H1 (cell line): ENCODE results near the gene WRAP73. TPM values are rescaled to one million over a fixed set of nuclear protein-coding genes. Genes with fewer than 3 reads are reported as not detected.

Experiments
- CTCF ChIA-PET: fragments of 300-600 bp; sonication (Branson Sonifier 250); formaldehyde crosslinking; loops from one replicate; lab custom pipeline; 2021; ENCODE audit not compliant: partially characterized antibody; lab: Charles Lee
- POLR2A ChIA-PET: fragments of 300-600 bp; sonication (Branson Sonifier 250); formaldehyde crosslinking; loops from one replicate; lab custom pipeline; 2021; ENCODE audit warnings: inconsistent platforms; ENCODE audit not compliant: partially characterized antibody; lab: Charles Lee
- DNase-seq, 2 experiments: peaks; one replicate each; pipeline versions ENCODE4 v3.0.0 to v3.0.0-alpha.2; 2010 to 2022; ENCODE audit warnings: low spot score in 2 of 2, low read depth in 1 of 2, mixed read lengths in 1 of 2
- FAIRE-seq: peaks from 2 replicates; lab custom pipeline; 2011; peaks lifted over from hg19 to GRCh38; lab: Jason Lieb, UNC
- H2AFZ ChIP-seq: 2 replicates; pipeline ENCODE4 v1.8.1; 2012; ENCODE audit warnings: low read length, inconsistent platforms
- H2AK5ac ChIP-seq: 2 replicates; pipeline ENCODE4 v1.6.1; 2013; ENCODE audit warnings: low read depth, low read length
- H2BK120ac ChIP-seq: replicated peaks from 2 replicates; pipeline ENCODE3; 2013; ENCODE audit warnings: low read depth, low read length, inconsistent platforms
- H2BK12ac ChIP-seq: 2 replicates; pipeline ENCODE4 v1.6.1; 2013; ENCODE audit warnings: low read depth, low read length
- H2BK15ac ChIP-seq: 2 replicates; pipeline ENCODE4 v1.6.1; 2013; ENCODE audit warnings: low read length
- H2BK20ac ChIP-seq: 2 replicates; pipeline ENCODE4 v1.6.1; 2013; ENCODE audit warnings: low read length
- H2BK5ac ChIP-seq: 2 replicates; pipeline ENCODE4 v1.6.1; 2013; ENCODE audit warnings: low read depth, low read length
- H3K14ac ChIP-seq: 2 replicates; pipeline ENCODE4 v1.6.1; 2013; ENCODE audit warnings: inconsistent platforms; ENCODE audit not compliant: insufficient read length
- H3K18ac ChIP-seq: 2 replicates; pipeline ENCODE4 v1.6.1; 2013; ENCODE audit warnings: low read length; ENCODE audit errors: extremely low read depth
- H3K23ac ChIP-seq: 2 replicates; pipeline ENCODE4 v1.6.1; 2013; ENCODE audit warnings: inconsistent platforms; ENCODE audit not compliant: insufficient read length
- H3K23me2 ChIP-seq: 2 replicates; pipeline ENCODE4 v1.6.1; 2013; ENCODE audit warnings: low read depth, low read length
- H3K27ac ChIP-seq: 2 replicates; pipeline ENCODE4 v1.6.1; 2011; ENCODE audit warnings: low read depth, low read length, inconsistent platforms
- H3K27me3 ChIP-seq, 4 experiments: replicated peaks in 1 of 4; 1 replicate in 1 of 4; 2 replicates in 3 of 4; pipeline versions ENCODE4 v1.6.1 to v1.8.1; 2011 to 2013; ENCODE audit warnings: low read length in 3 of 4, mild to moderate bottlenecking in 3 of 4, inconsistent platforms in 2 of 4, mixed read lengths in 2 of 4, moderate library complexity in 1 of 4; ENCODE audit not compliant: control insufficient read depth in 3 of 4, insufficient read depth in 3 of 4; ENCODE audit errors: extremely low read depth in 1 of 4
- H3K36me3 ChIP-seq, 4 experiments: 2 replicates each; pipeline versions ENCODE4 v1.6.1 to v1.8.1; 2011 to 2013; ENCODE audit warnings: mild to moderate bottlenecking in 4 of 4, low read length in 3 of 4, moderate library complexity in 2 of 4, control low read depth in 1 of 4, inconsistent platforms in 1 of 4; ENCODE audit not compliant: insufficient read depth in 4 of 4, control insufficient read depth in 2 of 4
- H3K4ac ChIP-seq: replicated peaks from 2 replicates; pipeline ENCODE3; 2013; ENCODE audit warnings: low read length, low read depth, mixed read lengths, inconsistent platforms; ENCODE audit not compliant: insufficient read length
- H3K4me1 ChIP-seq, 4 experiments: replicated peaks in 1 of 4; 1 replicate in 1 of 4; 2 replicates in 3 of 4; pipeline versions ENCODE4 v1.6.1 to v1.8.1; 2011 to 2013; ENCODE audit warnings: low read length in 3 of 4, inconsistent platforms in 2 of 4, mixed read lengths in 1 of 4; ENCODE audit not compliant: insufficient read depth in 4 of 4, control insufficient read depth in 3 of 4
- H3K4me2 ChIP-seq, 2 experiments: 2 replicates each; pipeline versions ENCODE4 v1.6.1 to v1.8.1; 2011 to 2013; ENCODE audit warnings: low read depth in 2 of 2, low read length in 2 of 2, control low read depth in 1 of 2, inconsistent platforms in 1 of 2, mild to moderate bottlenecking in 1 of 2; ENCODE audit not compliant: insufficient read depth in 1 of 2
- H3K4me3 ChIP-seq, 4 experiments: fragments of 200-600, 300-600 bp in 1 of 4; sonication (generic), shearing (Covaris generic), sonication (Bioruptor Twin) in 1 of 4; 2 replicates each; pipeline versions ENCODE4 v1.5.1 to v1.8.1; 2011 to 2016; ENCODE audit warnings: low read length in 4 of 4, low read depth in 3 of 4, control low read depth in 2 of 4, inconsistent platforms in 2 of 4, mild to moderate bottlenecking in 2 of 4, mixed read lengths in 1 of 4, moderate library complexity in 1 of 4; ENCODE audit not compliant: insufficient read depth in 2 of 4; ENCODE audit errors: extremely low read depth in 1 of 4
- H3K56ac ChIP-seq: replicated peaks from 2 replicates; pipeline ENCODE3; 2013; ENCODE audit warnings: low read depth, mild to moderate bottlenecking, mixed read lengths, low read length, inconsistent platforms; ENCODE audit not compliant: insufficient read length
- H3K79me1 ChIP-seq: 2 replicates; pipeline ENCODE4 v1.6.1; 2013; ENCODE audit warnings: low read depth, low read length, control low read depth
- H3K79me2 ChIP-seq, 2 experiments: 2 replicates each; pipeline versions ENCODE4 v1.6.1 to v1.8.1; 2012 to 2013; ENCODE audit warnings: low read length in 2 of 2, mild to moderate bottlenecking in 2 of 2, inconsistent platforms in 1 of 2; ENCODE audit not compliant: insufficient read depth in 2 of 2, control insufficient read depth in 1 of 2
- H3K9ac ChIP-seq, 4 experiments: replicated peaks in 1 of 4; 1 replicate in 1 of 4; 2 replicates in 3 of 4; pipeline versions ENCODE4 v1.6.1 to v1.8.1; 2011 to 2013; ENCODE audit warnings: low read depth in 3 of 4, low read length in 3 of 4, control low read depth in 2 of 4, mild to moderate bottlenecking in 2 of 4, moderate library complexity in 2 of 4, inconsistent platforms in 1 of 4; ENCODE audit errors: extremely low read depth in 1 of 4
- H3K9me3 ChIP-seq, 2 experiments: 2 replicates each; pipeline versions ENCODE4 v1.6.1 to v1.8.1; 2012 to 2013; ENCODE audit warnings: mild to moderate bottlenecking in 2 of 2, moderate library complexity in 2 of 2, control low read depth in 1 of 2, inconsistent platforms in 1 of 2, low read depth in 1 of 2, low read length in 1 of 2, mixed read lengths in 1 of 2; ENCODE audit not compliant: insufficient read depth in 2 of 2
- H4K20me1 ChIP-seq, 2 experiments: replicated peaks in 1 of 2; 2 replicates each; pipeline versions ENCODE3 to v1.8.1; 2011 to 2013; ENCODE audit warnings: inconsistent platforms in 2 of 2, low read length in 2 of 2, mild to moderate bottlenecking in 1 of 2; ENCODE audit not compliant: insufficient read depth in 2 of 2, control insufficient read depth in 1 of 2
- H4K5ac ChIP-seq: 2 replicates; pipeline ENCODE4 v1.6.1; 2013; ENCODE audit warnings: low read length, low read depth, mixed read lengths, inconsistent platforms; ENCODE audit not compliant: insufficient read length
- H4K8ac ChIP-seq: 2 replicates; pipeline ENCODE4 v1.8.0; 2013; ENCODE audit warnings: mild to moderate bottlenecking, moderate library complexity, low read length, inconsistent platforms; ENCODE audit not compliant: insufficient read depth; ENCODE audit errors: extremely low read depth
- H4K91ac ChIP-seq: replicated peaks from 2 replicates; pipeline ENCODE3; 2013; ENCODE audit warnings: low read length, mixed read lengths, inconsistent platforms; ENCODE audit not compliant: insufficient read length
- BACH1 ChIP-seq: IDR thresholded peaks from 2 replicates; pipeline ENCODE4 v1.6.1; 2012; ENCODE audit warnings: low read length, improper control_type of control experiment
- CBX8 ChIP-seq: fragments of 300-800, 300-1000 bp; sonication (generic); IDR thresholded peaks from 2 replicates; pipeline ENCODE4 v1.7.1; 2016; ENCODE audit warnings: low read depth, low read length, borderline replicate concordance
- EZH2 ChIP-seq: fragments of 200-600 bp; sonication (generic); IDR thresholded peaks from 2 replicates; pipeline ENCODE4 v1.7.1; 2012; ENCODE audit warnings: low read depth, mild to moderate bottlenecking, moderate library complexity, low read length, inconsistent platforms; ENCODE audit not compliant: severe bottlenecking
- FOSL1 ChIP-seq: IDR thresholded peaks from 2 replicates; pipeline ENCODE4 v1.6.1; 2011; ENCODE audit warnings: mild to moderate bottlenecking, low read depth, low read length, moderate library complexity; ENCODE audit not compliant: insufficient read depth
- GABPA ChIP-seq: IDR thresholded peaks from 2 replicates; pipeline ENCODE4 v1.6.1; 2011; ENCODE audit warnings: mild to moderate bottlenecking, low read length, moderate library complexity, borderline replicate concordance; ENCODE audit not compliant: insufficient read depth
- JUN ChIP-seq: IDR thresholded peaks from 2 replicates; pipeline ENCODE4 v1.6.1; 2011; ENCODE audit warnings: low read depth, mild to moderate bottlenecking, improper control_type of control experiment, low read length
- JUND ChIP-seq: IDR thresholded peaks from 2 replicates; pipeline ENCODE4 v1.6.1; 2011; ENCODE audit warnings: mild to moderate bottlenecking, improper control_type of control experiment, low read length
- NANOG ChIP-seq: IDR thresholded peaks from 2 replicates; pipeline ENCODE4 v1.6.1; 2011; ENCODE audit warnings: low read length, low read depth, mild to moderate bottlenecking, inconsistent platforms; ENCODE audit not compliant: insufficient read depth, poor library complexity, severe bottlenecking
- POLR2AphosphoS5 ChIP-seq: IDR thresholded peaks from 2 replicates; pipeline ENCODE4 v1.6.1; 2011; ENCODE audit warnings: low read depth, low read length
- SP2 ChIP-seq: IDR thresholded peaks from 2 replicates; pipeline ENCODE4 v1.6.1; 2012; ENCODE audit warnings: mild to moderate bottlenecking, low read length, inconsistent platforms
- SRF ChIP-seq: IDR thresholded peaks from 2 replicates; pipeline ENCODE4 v1.6.1; 2011; ENCODE audit warnings: mild to moderate bottlenecking, low read depth, low read length, moderate library complexity
- WGBS, 2 experiments: shearing (Covaris generic) in 1 of 2; methylation state at CpG; one replicate each; pipeline versions ENCODE4 v1.1.6 to v1.1.7; 2013 to 2015; ENCODE audit warnings: low lambda C conversion rate in 2 of 2, mixed read lengths in 2 of 2, inconsistent platforms in 1 of 2, low coverage in 1 of 2, missing lambda C conversion rate in 1 of 2; ENCODE audit not compliant: insufficient replicate concordance in 2 of 2, insufficient coverage in 1 of 2, insufficient read length in 1 of 2; ENCODE audit errors: extremely low coverage in 1 of 2, missing lambda C conversion rate in 1 of 2; 5-methylcytosine and 5-hydroxymethylcytosine counted together
- polyA plus RNA-seq, 7 experiments: library from polyadenylated mRNA; depleted of rRNA in 3 of 7; stranded (reverse) in 5 of 7; unstranded in 2 of 7; fragments of >200 nt in 5 of 7; fragments of 200-250 nt in 2 of 7; gene quantifications; 1 replicate in 5 of 7; 2 replicates in 1 of 7; 4 replicates in 1 of 7; pipeline versions ENCODE4 v1.2.1 to v1.2.3, GENCODE V29; 2011 to 2013; ENCODE audit warnings: missing spikeins in 2 of 7, mixed read lengths in 2 of 7
- total RNA-seq: library from RNA; stranded (reverse); fragmentation: NEBNext Ultra II Directional; extraction: Animal tissue kit (Norgen Biotek cat#: 25700); gene quantifications from 2 replicates; pipeline ENCODE4 v1.2.1, GENCODE V29; 2021
- TF ChIP-seq, protein P1 (sequence below): IDR thresholded peaks from 2 replicates; pipeline ENCODE4 v1.6.1; 2012; ENCODE audit warnings: inconsistent platforms

The WRAP73 gene
- total and polyA plus RNA-seq, 2 of the 8 experiments (the other 6 are each of a cell fraction or from before 2014, with no cell fraction given) = 30.3 to 50.7 TPM

DNA sequence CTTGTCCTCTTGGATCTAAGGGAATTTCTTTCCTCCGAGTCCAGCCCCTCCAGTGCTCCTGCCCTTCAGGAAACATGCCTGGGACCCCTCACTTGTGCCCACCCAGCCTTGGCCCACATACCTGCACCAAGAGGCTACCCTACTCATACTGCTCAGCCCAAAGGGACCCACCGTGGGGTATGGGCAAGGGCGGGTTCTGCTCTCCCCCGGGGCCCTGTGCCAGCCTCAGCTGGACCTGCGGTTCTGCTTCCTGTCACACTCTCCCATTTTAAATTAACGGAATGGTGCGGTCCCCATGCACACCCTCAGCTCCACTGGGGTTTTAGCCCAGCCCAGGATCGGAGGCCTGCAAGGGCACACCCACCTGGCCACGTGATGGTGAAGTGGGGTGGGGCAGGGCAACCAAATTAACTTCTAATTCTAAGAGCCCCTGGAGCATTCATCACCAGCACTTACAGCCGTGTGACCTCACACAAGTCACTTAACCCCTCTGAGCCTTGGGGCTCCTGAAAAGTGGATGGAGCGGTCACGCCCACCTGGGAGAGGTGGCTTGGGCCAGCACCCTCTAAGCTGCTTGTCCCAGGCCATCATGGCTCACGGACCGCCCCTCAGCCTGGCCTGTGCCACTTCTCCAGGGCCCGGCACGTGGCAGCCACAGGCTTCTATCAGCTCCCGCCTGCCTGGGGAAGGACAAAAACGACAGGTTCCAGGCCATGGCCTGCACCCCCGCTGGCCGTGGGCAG lies 30.8 kb upstream of the WRAP73 start:
- WGBS, 2 experiments = 87% methylated on average over 19 of the region's 20 CpGs; no CpG with 5 or more reads in 1 of the 2 experiments
- Histone ChIP-seq H2AFZ (no peak overlapping the region), H3K4me2 (no peak overlapping the region), H2AK5ac (no peak overlapping the region; the same call in 1 of the 2 replicates), H3K23me2 (peaks cover under 1% of the 10 kb centered on the region; the same call in 1 of the 2 replicates), H3K79me2 (no peaks in the 10 kb centered on the region), H4K91ac (peak overlapping the region; percentile 10), H3K56ac (no peak overlapping the region), H3K36me3 (no peaks in the 10 kb centered on the region), H3K4ac (no peak overlapping the region), H3K18ac (no peak overlapping the region), H3K14ac (no peak overlapping the region), H2BK20ac (no peak overlapping the region), H3K27me3 (peaks cover 0 to 8% (median 3%) of the 10 kb centered on the region in 4 experiments; a peak in 3 of 7 replicates), H3K79me1 (no peaks in the 10 kb centered on the region), H2BK15ac (no peak overlapping the region), H2BK5ac (no peak overlapping the region), H4K5ac (no peak overlapping the region), H3K4me1 (peaks cover 0 to 13% (median 9%) of the 10 kb centered on the region in 4 experiments; a peak in 5 of 7 replicates), H4K8ac (0 out of 2 replicates have a peak overlapping the region, but pooled peaks have one; percentile 57), H3K9ac (no peak overlapping the region), H3K27ac (no peak overlapping the region), H3K23ac (no peak overlapping the region), H3K9me3 (no peaks in the 10 kb centered on the region), H3K4me3 (no peak overlapping the region), H2BK120ac (no peak overlapping the region), H2BK12ac (no peak overlapping the region; the same call in 1 of the 2 replicates), H4K20me1 (no peaks in the 10 kb centered on the region)
- ChIA-PET CTCF (interaction anchor here (0.8 to 1.2 kb wide), 3 partner anchors 12 to 44 kb away, joined by 3 to 7 read pairs (median 3); no protein-coding TSS in a partner anchor), POLR2A (interaction anchor here (0.9 kb wide), 1 partner anchor 59 kb away, joined by 3 read pairs; no protein-coding TSS in a partner anchor)
- FAIRE-seq (no peak), DNase-seq (no peak)
- TF ChIP-seq FOSL1 = no peak
- no peak for TF ChIP-seq BACH1
- TF ChIP-seq SRF = no peak
- TF ChIP-seq JUND = no peak
- TF ChIP-seq, protein P1, sequence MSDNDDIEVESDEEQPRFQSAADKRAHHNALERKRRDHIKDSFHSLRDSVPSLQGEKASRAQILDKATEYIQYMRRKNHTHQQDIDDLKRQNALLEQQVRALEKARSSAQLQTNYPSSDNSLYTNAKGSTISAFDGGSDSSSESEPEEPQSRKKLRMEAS = no peak
- no peak for TF ChIP-seq GABPA
- no peak for TF ChIP-seq EZH2
- TF ChIP-seq POLR2AphosphoS5 = no peak
- no peak for TF ChIP-seq JUN
- TF ChIP-seq NANOG = no peak
- no peak for TF ChIP-seq CBX8
- TF ChIP-seq SP2 = no peak
